Stimulated activated CD4-positive, alpha-beta T cell treated with anti-CD3 and anti-CD28 coated beads, Interleukin-12 subunit alpha, Interleukin-12 subunit beta, amount 100 ng/mL, for 48 hours (primary cell): Measurements from ENCODE around the gene CYP4F2.
"Not testable (repeated sequence)": the region's sequence is repeated elsewhere in the genome, so short reads cannot be mapped to it uniquely, and the experiment has no call there.

Source experiments
- DNase-seq, 3 donors: peaks; one replicate each; pipeline ENCODE4 v3.0.0-alpha.2; 2020; ENCODE audit warnings: low read depth in 2 of 3, low spot score in 1 of 3

The CYP4F2 gene

DNA sequence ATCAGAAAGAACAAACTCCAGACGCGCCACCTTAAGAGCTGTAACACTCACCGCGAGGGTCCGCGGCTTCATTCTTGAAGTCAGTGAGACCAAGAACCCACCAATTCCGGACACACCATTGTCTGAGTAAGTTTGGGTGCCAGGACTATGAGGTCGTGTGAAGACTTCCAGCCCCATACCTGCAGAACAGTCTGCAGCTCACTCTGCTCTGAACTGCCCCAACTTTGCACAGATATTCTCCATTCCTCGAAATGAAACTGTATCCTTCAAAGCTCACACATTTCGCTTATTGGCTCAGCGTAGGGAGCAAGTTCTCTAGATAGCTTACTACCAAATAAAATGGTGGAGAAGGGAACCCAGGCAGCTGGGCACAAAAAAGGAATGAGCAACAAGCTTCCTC, 2.6 kb upstream of the CYP4F2 start:
- no peak for DNase-seq

DNA sequence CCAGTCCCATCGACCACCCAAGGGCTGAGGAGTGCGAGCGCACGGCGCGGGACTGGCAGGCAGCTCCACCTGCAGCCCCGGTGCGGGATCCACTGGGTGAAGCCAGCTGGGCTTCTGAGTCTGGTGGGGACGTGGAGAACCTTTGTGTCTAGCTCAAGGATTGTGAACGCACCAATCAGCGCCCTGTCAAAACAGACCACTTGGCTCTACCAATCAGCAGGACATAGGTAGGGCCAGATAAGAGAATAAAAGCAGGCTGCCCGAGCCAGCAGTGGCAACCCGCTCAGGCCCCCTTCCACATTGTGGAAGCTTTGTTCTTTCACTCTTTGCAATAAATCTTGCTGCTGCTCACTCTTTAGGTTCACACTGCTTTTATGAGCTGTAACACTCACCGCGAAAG, 2.2 kb upstream of the CYP4F2 start:
- DNase-seq = not testable (repeated sequence)

DNA sequence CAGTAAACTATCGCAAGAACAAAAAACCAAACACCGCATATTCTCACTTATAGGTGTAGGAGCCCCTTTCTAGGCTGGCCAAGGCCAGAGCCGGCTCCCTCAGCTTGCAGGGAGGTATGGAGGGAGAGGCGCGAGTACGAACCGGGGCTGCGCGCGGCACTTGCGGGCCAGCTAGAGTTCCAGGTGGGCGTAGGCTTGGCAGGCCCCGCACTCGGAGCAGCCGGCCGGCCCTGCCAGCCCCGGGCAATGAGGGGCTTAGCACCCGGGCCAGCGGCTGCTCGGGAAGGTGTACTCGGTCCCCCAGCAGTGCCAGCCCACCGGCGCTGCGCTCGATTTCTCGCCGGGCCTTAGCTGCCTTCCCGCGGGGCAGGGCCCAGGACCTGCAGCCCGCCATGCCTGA, 1.7 kb upstream of the CYP4F2 start:
- not testable (repeated sequence) for DNase-seq

DNA sequence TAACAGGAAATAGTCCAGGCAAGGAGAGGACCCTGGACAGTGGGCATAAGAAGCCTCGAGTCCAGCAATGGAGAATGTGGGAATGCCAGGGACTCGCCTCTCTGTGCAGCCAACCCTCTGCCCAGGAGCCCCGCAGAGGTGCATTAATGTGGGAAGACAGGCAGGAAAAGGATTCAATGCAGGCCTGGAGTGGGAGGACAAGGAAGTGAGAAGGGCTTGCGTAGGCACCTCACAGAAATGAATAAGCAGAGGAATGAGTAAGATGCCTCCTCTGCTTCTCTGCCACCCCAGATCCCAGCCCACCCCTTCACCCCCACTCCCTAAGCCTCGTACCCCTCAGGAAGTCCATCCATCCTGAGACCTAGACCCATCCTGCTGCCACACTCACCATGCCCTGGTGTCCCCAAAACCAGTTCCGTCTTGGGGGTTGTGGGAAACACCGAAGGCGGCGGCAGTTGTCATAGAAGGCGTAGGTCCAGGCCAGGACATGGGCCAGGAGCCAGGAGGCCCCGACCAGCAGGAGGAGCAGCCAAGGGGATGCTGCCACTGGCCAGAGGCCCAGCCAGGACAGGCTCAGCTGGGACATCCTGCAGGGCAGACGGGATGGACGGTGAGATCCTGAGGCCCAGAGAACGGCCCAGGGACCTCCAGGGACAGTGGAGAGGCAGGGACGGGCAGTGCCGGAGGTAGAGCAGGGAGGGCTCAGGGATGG, 692 bp downstream of the CYP4F2 start:
- DNase-seq = no peak

DNA sequence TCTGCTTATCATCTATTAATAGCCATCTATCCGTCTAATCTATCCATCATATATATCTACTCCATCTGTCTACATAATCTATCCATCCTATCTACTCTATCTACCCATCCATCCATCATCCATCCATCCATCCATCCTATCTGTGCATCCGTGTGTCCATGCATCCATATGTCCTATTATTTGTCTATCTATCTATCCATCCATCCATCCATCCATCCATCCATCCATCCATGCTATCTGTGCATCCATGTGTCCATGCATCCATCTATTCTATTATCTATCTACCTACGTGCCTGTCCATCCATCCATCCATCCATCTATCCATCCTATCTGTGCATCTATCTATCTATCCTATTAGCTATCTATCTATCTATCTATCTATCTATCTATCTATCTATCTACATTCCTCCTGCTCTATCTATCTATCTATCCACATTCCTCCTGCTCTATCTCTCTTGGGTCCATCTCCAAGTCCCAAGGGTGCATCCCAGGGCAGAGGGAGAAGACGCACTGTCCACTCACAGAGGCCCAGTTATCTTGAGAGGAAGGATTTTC, 1.9 kb downstream of the CYP4F2 start:
- no peak for DNase-seq

DNA sequence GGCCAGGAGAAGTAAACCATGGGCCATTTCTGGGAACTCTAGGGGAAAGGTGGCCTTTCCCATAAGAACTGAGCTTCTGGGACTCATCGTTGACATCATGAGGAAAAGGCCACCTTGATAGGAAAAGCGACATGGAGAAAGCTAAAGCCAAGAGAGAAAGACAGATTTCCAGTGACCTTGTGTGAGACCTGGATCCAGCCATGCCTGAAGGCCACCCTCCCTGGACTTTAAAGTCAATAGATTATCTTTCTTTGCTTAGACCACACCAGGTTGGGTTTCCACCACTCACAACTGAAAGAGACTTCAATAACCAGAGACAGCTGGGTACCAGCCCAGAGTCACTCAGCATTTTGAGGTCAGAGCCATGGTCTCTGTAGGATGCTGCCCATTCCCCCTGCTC, 3.5 kb downstream of the CYP4F2 start:
- no peak for DNase-seq

DNA sequence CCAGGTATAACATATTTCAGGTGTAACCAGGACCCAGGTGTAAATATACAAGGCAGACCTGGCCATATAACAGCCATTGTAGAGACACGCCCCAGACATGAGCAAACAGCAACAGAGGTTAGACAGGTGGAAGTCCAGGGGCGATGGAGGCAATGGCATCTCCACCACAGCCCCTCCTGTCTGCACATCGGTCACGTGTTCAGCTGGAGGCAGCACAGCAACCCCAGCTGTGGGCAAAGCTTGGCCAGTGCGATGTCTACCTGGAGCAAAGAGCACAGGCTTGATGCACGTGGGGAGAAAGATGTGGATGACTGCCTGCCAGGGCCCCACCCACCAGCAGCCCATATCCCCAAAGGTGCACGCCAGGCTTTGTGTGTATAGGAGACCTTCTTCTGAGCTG, 4.4 kb downstream of the CYP4F2 start:
- DNase-seq = no peak

DNA sequence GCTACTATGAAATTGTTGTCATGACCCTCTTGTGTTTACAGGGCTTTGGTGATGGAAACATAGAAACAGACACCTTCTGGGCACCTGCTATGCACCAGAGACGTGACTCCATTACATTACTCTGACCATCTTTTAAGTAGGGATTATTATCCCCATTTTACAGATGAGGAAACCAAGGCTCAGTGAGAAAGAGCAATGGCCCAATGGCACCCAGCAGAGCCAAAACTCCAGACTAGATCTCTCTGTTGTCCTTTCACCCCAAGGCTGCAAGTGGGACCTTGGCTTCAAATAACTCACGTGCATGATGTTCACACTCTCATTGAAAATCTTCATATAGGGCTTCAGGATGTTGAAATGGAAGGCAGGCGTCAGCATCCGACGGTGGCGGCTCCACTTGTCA, 5.9 kb downstream of the CYP4F2 start:
- no peak for DNase-seq

DNA sequence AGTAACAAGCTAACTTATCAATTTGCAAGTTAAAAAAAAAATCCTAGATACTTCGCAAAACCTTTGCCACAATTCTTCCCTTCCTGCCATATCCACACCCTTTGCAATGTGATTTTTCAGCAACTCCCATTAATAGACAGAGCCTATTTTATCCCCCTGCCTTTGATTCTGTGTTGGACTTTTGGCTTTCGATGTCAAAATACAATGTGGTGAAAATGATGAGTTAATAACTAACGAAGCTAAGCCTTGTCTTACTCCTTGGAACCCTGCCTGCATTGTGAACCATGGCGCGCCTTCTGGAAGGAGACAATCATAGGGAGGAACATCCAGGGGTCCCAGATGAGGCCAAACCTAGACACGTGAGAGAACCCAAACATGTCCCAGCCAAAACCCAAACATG, 6.4 kb downstream of the CYP4F2 start:
- DNase-seq = no peak

DNA sequence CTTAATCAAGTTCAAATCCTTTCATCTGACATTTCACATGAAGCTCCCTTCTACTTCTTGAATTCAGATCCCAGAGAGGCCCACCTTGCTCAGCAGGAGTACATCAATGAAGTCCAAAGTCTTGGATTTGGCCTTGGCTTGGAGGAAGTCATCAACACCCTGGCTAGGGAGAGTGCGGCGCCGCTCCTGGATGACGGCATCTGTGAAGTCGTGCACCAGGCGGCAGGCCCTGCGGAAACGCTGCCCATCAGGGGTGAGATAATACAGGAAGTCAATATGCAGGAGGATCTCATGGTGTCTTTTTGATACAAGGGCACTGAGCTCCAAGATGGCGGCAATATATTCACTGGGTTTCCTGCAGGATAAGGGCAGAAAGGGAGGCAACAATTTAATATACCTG, 8.5 kb downstream of the CYP4F2 start:
- DNase-seq = not testable (repeated sequence)

DNA sequence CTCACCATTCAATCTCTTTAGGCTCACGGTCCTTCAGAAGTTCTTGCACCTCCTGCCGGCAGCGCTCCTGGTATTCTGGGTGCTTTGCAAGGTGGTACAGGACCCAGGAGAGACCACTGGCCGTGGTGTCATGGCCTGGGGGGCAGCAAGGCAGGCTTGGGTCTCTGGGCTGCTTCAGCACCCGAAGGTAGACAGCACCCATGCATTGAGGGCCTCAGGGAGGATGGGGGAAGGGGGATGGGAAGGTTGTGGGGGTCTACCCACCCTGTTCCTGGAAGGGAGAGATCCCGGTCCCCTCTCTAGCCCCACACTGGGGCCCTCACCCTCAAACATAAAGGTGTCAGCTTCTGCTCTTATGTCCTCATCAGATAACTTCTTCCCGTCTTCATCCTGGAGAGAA, 12.0 kb downstream of the CYP4F2 start:
- DNase-seq = no peak

DNA sequence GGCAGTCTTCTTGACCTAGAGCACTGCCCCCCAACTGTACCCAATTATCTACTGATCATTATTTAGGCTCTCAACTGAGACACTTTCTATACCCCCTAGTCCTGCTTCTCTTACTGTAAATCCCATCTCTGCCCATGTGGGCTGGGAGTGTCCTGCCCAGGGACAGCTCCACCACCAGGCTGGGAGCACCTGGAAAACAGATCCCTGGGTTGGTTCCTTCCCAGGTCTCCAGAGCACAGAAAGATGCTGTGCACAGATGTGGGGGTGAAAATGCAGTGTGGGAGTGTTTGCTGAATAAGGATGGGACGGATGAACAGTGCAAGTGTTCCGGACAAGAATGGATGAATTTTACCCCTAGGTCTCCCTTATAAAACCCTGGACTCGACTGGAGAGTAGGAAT, 12.7 kb downstream of the CYP4F2 start:
- DNase-seq = no peak

DNA sequence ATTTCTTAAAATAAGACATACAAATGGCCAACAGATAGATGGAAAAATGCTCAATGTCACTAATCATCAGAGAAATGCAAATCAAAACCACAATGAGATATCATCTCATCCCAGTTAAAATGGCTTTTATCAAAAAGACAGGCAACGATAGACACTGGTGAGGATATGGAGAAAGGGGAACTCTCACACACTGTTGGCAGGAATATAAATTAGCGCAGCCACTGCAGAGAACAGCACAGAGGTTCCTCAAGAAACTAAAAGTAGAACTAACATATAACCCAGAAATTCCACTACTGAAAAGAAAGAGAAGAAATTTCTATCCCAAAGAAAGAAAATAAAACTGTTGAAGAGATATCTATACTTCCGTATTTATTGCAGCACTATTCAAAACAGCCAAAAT, 14.5 kb downstream of the CYP4F2 start:
- not testable (repeated sequence) for DNase-seq

DNA sequence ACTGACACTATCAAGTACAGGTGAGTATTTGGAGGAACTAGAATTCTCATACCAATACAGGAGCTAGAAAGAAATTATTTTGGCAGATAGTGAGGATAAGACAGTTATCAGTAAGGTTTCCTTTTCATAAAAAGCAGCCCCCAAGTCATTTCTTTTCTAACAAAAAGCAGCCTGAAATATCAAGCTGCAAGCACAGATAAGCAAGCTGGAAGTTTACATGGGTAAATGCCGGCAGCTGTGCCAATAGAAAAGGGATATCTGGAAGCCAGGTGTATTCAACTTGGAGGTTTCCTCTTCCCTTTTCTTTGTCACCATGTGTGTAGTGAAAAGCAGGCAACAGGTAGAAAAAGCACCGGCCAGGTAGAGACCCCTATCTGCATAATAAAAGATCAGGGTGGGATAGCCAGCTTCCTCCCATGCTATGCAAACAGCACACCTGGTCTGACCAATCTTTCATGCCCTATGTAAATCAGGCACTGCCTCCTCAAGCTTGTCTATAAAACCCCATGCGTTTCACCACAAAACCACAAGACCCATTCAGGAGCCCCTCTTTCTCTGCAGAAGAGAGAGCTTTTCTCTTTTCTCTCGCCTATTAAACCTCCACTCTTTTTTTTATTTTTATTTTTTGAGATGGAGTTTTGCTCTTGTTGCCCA, 22.9 kb downstream of the CYP4F2 start:
- DNase-seq = no peak

DNA sequence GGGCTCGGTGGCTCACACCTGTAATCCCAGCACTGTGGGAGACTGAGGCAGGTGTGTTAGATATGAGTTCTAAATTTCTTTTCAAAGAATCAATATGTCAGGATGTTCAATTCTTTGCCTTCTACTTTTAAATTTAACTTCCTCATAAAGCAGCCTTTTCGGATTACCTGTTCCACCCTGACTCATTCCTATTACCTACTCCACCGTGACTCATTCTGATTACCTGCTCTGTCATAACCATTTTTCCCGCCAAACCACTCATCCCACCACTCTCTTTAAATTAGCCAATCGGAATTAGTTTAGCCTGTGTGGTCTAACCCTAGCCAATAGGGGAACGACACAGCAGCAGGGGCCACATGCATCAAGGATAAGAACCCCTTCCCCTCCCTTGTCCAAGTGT, 24.1 kb downstream of the CYP4F2 start:
- DNase-seq = not testable (repeated sequence)

DNA sequence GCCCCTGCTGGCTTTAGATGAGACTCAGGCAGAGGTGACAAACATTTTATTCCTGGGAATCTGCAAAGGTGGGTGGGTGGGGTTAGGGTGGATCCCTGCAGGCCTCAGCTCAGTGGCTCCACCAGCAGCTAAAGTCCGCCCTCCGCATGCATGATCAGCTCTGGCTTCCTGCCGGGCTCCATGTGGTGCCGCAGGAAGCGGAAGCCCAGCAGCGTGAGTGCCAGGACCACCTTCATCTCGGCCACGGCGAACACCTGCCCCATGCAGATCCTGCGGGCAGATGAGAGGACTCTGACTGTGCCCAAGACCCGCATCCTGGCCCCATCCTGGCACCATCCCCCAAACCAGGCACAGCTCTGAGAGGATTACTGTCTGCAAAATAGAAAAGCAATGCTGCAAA, 26.3 kb downstream of the CYP4F2 start:
- peak in 1 of 3 donors; percentile 4 for DNase-seq

DNA sequence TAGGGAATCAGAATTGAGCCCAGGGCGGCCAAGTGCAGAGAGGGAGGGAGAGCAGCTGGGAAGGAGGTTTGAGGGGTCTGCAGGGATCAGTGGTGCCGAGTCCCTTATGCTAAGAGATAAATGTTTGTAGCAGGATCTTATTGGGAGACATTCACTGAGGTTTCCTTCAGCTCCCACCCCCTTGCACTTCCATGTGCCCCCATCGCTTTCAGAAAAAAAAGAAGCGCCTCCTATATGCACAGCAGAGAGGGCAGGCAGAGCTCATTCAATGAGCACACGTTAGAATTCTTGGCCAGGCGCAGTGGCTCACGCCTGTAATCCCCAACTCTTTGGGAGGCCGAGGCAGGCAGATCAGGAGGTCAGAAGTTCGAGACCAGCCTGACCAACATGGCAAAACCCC, 28.0 kb downstream of the CYP4F2 start:
- no peak for DNase-seq

DNA sequence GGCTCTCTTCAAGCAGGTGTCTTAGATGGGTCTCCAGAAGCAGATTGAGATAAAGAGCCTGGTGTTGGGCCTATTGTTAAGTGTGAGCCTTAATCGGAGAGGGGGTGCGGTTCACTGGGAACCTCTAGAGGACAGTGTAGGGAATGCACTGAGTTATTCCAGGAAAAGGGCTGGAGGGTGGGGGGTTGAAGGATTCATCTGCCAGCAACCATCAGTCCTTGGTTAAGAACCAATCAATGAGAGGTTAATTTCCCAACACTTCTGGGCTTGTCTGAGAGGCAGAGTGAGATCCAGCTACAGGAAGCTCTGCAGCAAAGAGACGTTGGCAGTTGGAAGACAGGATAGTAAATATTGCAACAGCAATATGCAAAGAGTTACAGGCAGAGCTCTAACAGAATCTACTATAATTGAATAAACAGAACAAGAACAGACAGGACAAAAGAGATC, 28.7 kb downstream of the CYP4F2 start:
- DNase-seq = peak; percentile 3 to 13 (median 12)

DNA sequence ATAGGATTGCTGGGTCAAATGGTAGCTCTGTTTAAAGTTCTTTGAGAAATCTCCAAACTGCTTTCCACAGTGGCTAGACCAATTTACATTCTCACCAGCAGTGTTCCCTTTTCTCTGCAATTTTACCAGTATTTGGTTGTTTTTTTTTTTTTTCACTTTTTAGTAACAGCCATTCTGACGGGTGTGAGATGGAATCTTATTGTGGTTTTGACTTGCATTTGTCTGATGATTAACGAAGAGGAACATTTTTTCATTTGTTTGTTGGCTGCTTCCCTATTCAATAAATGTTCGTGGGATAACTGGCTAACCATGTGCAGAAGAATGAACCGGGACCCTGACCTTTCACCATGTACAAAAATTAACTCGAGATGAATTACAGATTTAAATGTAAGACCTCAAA, 31.2 kb downstream of the CYP4F2 start:
- no peak for DNase-seq

DNA sequence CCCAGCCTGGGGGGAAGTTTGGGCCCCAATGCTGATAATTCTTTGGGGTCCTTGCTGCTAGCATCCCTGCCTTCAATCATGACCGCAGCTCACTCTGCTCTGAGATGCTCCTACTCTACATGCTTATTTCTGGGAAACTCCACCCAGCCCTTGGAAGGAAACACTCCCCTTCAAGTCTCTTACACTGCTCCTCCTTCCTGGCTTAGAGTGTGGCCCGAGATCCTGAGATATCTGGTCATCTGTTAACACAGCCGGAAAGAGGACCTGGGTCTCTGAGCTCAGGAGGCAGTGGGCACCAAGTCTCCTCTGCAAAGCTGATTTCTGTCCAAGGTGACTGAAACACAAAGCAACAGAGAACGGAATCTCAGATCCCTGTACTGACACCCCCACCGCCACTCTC, 33.0 kb downstream of the CYP4F2 start:
- DNase-seq = no peak

DNA sequence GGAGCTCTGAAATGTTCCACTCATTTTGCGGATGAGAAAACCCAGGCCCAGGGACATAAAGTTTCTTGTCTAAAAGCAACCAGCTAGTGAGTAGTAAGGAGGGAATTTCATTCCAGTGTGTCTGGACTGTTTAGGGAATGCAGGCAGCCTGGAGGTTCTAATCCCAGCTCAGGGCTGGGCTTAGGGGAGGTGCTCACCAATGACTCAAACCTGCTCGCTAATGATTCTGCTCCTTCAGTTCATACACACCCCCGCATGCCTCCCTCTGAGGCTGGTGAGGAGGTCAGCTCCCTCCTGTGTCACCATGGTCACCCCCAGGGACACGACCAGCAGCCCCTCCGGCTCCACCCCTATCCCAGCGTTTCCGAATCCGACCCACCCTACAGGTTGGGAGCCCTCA, 34.6 kb downstream of the CYP4F2 start:
- no peak for DNase-seq

DNA sequence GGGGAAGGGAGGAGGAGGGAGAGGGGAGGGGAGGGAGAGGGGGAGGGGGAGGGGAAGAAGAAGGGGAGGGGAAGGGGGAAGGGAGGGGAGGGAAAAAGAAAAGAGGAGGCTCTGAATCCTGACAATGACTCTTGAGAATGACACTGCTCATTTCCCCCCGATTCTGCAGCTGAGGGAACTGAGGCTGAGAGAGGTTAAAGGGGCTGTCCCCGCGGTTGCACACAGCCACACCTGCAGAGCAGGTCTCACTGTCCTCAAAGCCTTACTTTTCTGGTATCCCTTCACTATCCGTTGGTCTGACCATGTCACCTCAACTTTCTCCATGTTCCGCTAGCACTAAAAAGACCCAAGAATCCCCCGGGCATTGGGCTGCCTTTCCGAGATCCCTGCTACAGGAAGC, 35.4 kb downstream of the CYP4F2 start:
- DNase-seq = no peak

DNA sequence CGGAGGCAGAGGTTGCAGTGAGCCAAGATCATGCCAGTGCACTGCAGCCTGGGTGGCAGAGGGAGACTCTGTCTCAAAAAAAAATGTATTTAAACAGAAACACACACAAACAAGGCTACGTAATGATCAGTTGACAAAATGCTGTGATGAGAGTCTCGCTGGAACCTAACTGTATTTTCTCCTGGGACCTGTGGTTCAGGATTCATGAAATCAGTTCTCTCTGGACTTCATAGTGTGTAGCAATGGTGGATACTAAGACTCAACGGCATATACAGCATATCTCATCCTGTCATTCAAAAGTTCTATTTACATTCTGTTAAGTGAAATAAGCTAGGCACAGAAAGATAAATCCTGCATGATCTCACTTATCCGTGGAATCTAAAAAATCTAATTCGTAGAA, 37.4 kb downstream of the CYP4F2 start:
- no peak for DNase-seq
